ENCODE measurements around the gene QKI.

DNA sequence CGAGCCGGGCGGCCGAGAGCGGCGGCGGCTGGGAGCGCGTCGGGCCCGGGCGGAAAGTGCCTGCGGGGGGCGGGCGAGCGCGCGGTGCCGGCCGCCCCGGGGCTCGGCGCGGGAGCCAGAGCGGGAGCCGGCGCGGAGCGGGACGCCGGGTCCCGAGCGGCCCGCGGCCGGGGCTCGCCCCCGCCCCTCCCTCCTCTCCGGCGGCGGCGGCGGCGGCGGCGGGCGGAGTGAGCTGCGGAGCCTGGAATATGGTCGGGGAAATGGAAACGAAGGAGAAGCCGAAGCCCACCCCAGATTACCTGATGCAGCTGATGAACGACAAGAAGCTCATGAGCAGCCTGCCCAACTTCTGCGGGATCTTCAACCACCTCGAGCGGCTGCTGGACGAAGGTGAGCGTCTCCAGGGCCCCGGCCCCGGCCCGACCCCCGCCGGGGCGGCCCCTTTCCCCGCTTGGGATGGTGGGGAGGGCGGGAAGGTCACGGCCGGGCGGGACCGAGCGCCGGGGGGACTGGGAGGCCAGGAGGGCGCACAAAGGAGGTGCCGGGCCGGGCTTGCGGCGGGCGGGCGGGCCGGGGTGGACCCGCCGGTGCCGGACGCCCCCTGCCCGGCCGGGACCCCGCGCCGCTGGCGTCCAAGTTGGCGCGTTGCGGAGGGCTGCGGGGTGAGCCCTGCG is 565 bp downstream of the QKI start:
- TF ChIP-seq, protein P1, sequence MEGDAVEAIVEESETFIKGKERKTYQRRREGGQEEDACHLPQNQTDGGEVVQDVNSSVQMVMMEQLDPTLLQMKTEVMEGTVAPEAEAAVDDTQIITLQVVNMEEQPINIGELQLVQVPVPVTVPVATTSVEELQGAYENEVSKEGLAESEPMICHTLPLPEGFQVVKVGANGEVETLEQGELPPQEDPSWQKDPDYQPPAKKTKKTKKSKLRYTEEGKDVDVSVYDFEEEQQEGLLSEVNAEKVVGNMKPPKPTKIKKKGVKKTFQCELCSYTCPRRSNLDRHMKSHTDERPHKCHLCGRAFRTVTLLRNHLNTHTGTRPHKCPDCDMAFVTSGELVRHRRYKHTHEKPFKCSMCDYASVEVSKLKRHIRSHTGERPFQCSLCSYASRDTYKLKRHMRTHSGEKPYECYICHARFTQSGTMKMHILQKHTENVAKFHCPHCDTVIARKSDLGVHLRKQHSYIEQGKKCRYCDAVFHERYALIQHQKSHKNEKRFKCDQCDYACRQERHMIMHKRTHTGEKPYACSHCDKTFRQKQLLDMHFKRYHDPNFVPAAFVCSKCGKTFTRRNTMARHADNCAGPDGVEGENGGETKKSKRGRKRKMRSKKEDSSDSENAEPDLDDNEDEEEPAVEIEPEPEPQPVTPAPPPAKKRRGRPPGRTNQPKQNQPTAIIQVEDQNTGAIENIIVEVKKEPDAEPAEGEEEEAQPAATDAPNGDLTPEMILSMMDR (IDR thresholded peaks at IDR 0.05; ENCODE audit: borderline replicate concordance, extremely low read depth, low read length, poor library complexity, severe bottlenecking): no peak
- TF ChIP-seq EZH2 (IDR thresholded peaks at IDR 0.05; ENCODE audit: borderline replicate concordance, low read depth, low read length, severe bottlenecking): no peak

Measured in DND-41 (cell line).